Measurements from ENCODE around the gene TMEM256.
A peak's percentile ranks its signal among the peaks of the same experiment; 100 is the strongest.

DNA sequence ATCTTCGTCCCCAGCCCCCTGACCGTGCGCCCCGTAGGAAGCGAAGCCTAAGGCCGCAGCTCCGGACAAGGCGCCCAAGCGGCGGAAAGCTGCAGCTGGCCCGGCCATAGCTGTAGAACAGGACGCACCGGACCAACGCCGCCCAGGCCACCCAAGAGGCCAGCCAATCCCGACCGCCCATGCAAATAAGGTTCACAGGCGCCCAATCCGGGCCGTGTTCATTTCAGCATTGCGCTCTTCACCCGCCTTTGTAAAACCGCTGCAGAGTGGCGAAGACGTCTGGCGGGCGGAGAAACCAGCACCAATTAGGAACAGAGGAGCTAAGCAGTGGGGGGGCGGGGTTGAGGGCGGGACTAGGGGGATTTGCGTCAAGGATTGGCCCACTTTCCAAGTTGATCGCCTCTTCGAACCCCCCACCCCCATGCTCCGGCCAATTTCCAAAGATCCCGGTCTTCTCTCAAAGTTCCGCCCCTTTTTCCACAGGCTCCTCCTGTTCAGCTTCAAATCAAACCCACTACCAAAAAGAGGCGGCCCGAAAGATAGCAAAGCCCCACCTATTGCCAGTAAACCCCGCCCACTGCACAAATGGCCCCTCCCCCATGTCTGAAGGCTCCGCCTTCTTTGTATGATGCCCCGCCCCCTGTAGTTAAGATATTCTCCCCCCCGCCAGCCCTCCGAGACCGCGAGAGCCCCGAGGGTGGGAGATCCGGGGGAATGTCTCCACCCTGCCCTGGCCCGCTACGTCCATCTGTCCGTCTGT is at the start of gene TMEM256:
- peak; percentile 83 for TF ChIP-seq POLR2A (IDR thresholded peaks at IDR 0.05; ENCODE audit: low read length)
- TF ChIP-seq GATA1 (IDR thresholded peaks at IDR 0.05; ENCODE audit: low read depth, low read length), result no peak
